NCI-H774 (cell line): Measurements from ENCODE around the gene S100A1.
A peak's percentile ranks its signal among the peaks of the same experiment; 100 is the strongest.
"Not testable (repeated sequence)": the region's sequence is repeated elsewhere in the genome, so short reads cannot be mapped to it uniquely, and the experiment has no call there.

Experiments
- DNase-seq: peaks from one replicate; lab custom pipeline; 2025; lab: John Stamatoyannopoulos, UW

Gene S100A1

GRCh38 chr1:153658400-153659174, 30.4 kb downstream of the S100A1 start, which contains the start of gene SNAPIN:
SNAPIN (plus strand) TSS chr1:153658703; CDS start chr1:153658744, 41 bp downstream.
- DNase-seq, result peak; percentile 89

- no peak for DNase-seq
Observed at GRCh38 chr1:153659175-153659534, 30.9 kb downstream of the S100A1 start.

- no peak for DNase-seq
Observed at GRCh38 chr1:153659656-153660055, 31.4 kb downstream of the S100A1 start.

- no peak for DNase-seq
Observed at GRCh38 chr1:153661111-153661708, 33.0 kb downstream of the S100A1 start.

- DNase-seq, result no peak
Observed at GRCh38 chr1:153662269-153662668, 34.0 kb downstream of the S100A1 start.

- no peak for DNase-seq
Observed at GRCh38 chr1:153663211-153663610, 35.0 kb downstream of the S100A1 start.

- DNase-seq, result no peak
Observed at GRCh38 chr1:153667439-153667838, 39.2 kb downstream of the S100A1 start.

- not testable (repeated sequence) for DNase-seq
Observed at GRCh38 chr1:153668672-153669071, 40.4 kb downstream of the S100A1 start.

- DNase-seq, result no peak
Observed at GRCh38 chr1:153669606-153670005, 41.4 kb downstream of the S100A1 start.

- DNase-seq, result no peak
Observed at GRCh38 chr1:153670257-153670858, 42.1 kb downstream of the S100A1 start.

GRCh38 chr1:153670859-153671627, 42.8 kb downstream of the S100A1 start, which contains the start of gene ILF2:
ILF2 (minus strand) TSS chr1:153670993; CDS start chr1:153670922, 71 bp downstream.
- DNase-seq, result peak; percentile 99

- DNase-seq, result peak; percentile 49
Observed at GRCh38 chr1:153671628-153672353, 43.6 kb downstream of the S100A1 start.

GRCh38 chr1:153673511-153673910, 45.3 kb downstream of the S100A1 start:
- no peak for DNase-seq

GRCh38 chr1:153677718-153678518, 49.7 kb downstream of the S100A1 start:
- DNase-seq, result peak; percentile 15

- DNase-seq, result no peak
Observed at GRCh38 chr1:153678519-153679336, 50.5 kb downstream of the S100A1 start, which contains the start of gene NPR1. NPR1 (plus strand) TSS chr1:153678688; CDS start chr1:153679109, 421 bp downstream.

- no peak for DNase-seq
Observed at GRCh38 chr1:153679337-153680119, 51.3 kb downstream of the S100A1 start.

GRCh38 chr1:153680120-153680403, 51.8 kb downstream of the S100A1 start:
- DNase-seq, result no peak
